Activated T-helper 1 cell treated with Interleukin-2 at 50 U/mL for 16 hours (primary cell): ENCODE measurements around the gene SPATC1L.
"Not testable (repeated sequence)": the region's sequence is repeated elsewhere in the genome, so short reads cannot be mapped to it uniquely, and the experiment has no call there.

ENCODE experiments used
- DNase-seq: peaks from one replicate; pipeline ENCODE4 v3.0.0-alpha.2; 2020; ENCODE audit warnings: low read depth

Gene SPATC1L

DNA sequence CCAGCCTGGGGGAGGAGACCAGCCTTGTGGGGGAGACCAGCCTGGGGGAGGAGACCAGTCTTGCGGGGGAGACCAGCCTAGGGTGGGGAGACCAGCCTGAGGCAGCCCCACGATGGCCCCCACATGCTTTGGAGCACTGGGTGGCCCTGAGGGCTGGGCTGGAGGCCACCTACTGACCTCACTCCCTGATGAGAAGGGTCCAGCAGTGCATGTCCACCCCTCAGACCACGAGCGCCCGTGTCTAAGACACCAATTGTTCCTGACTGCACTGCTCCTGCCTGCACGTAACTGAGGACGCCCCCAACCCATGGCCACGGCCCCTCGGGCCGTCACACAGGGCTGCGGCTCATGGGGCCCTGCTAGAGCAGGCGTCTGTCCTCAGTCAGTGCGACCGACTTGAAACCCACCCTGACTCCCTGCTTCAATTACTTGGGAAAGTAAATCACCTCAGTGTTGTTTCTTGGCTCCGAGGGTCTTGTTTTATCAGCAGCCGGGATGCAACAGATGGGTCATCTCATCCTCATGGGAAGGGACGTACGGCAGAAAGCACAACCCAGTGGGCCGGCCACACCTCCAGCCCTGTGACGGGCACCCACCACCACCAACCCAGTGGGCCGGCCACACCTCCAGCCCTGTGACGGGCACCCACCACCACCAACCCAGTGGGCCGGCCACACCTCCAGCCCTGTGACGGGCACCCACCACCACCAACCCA is at the start of gene SPATC1L:
TSS of gene SPATC1L (minus strand) at position 550 of the 715 bp plus-strand sequence. CDS start 1,643 bp downstream, outside the sequence.
- DNase-seq: peak; percentile 20

DNA sequence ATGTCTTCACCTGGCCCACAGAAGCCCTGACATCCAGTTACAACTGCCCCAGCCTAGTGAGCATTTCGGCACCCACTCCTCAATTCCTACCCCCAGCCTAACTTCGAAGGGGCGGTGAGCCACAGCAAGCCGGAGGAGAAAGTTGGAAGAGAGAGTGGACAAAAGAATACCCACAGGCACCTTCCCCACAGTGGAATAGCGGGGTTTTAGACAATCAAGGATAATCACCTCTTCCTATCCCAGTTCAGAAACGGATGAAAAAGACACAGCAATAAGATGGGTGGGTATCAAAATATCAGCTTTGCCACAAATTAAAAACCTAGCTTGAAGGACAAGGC is 45.6 kb upstream of the SPATC1L start:
- no peak for DNase-seq

GRCh38 chr21:46229133-46229922 is 45.1 kb upstream of the SPATC1L start:
- no peak for DNase-seq

GRCh38 chr21:46228345-46229051 is 44.2 kb upstream of the SPATC1L start, which contains the start of gene LSS:
TSS of gene LSS (minus strand) at chr21:46228774. CDS start at chr21:46228745, 29 bp downstream.
- DNase-seq: peak; percentile 98

- DNase-seq: no peak
Measured at GRCh38 chr21:46227811-46228344, 43.6 kb upstream of the SPATC1L start.

GRCh38 chr21:46226920-46227599 is 42.8 kb upstream of the SPATC1L start:
- no peak for DNase-seq

DNA sequence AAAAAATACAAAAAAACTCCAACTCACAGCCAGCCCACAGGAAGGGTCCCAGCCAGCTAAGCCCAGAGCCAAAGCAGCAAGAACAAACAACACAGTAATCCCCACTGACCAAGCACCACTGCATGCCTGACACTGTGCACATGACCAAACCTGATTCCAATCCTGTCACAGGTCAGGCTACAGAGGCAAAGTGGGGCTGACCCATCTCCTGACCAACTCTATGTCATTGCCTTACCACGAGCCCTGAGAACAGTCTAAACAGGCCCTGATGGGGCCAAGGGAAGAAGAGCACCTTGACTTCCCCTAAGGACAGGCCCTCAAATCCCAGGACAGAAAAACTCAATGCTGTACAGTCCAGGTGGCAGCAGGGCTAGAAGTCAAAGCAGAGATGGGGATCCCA is 41.9 kb upstream of the SPATC1L start:
- no peak for DNase-seq

DNA sequence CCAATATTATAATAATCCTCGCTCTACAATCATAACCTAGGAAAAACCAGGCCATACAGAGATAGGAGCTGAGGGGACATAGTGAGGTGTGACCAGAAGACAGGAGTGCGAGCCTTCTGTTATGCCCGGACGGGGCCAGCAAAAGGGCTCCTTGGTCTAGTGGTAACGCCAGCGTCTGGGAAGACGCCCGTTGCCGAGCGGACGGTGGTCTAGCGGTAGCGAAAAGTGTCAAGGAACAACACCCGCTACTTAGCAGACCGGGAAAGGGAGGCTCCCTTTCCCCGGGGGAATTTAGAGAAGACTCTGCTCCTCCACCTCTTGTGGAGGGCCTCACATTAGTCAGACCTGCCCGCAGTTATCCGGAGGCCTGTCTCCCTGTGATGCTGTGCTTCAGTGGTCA is 39.4 kb upstream of the SPATC1L start:
- DNase-seq: not testable (repeated sequence)

DNA sequence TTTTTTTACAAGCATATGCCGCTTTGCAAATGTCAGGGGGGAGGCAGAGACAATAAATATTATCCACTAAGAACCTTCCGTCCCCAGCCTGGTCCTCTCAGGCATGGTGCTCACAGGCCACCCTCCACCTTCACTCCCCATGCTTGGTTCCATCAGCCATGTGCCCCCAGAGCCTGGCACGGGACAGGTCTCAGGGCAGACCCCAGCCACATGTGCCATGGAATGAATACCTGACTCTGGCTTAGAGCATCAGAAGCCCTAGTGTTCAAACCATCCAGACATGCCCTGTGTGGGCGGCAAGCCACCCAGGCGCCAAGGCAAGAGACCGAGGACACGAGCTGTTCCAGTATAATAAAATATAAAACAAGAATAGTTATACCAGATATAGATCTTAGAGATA is 39.0 kb upstream of the SPATC1L start:
- no peak for DNase-seq

DNA sequence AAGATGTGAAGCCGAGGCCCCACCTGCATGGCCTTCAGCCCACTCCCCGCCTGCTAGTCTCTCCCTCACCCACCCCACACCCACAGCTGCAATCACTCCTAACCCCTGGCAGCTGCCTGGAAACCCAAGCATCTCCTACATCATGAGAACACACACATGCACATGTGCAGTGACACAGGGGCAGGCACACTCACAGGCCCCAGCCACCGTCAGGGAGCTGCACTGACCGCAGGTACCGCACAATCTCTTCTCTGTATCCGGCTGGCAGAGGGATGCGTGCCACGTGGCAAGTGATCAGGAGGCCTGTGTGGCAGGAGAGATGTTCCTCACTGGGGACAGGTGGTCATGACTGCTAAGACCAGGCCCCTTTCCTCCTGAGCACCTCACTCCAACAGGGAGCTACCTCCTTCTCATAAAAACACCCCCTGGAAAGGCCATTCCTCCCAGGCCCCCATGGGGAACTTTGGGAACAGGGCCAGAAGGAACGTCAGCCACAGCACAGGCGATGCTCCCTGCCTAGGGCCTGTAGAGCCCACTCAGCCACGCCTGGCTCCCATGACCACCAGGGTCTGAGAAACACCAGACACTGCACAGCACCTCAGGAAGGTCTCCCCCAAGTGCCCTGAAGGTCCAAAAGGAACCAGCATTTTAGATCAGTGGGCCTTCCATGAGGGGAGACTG is 38.3 kb upstream of the SPATC1L start:
- DNase-seq: no peak

DNA sequence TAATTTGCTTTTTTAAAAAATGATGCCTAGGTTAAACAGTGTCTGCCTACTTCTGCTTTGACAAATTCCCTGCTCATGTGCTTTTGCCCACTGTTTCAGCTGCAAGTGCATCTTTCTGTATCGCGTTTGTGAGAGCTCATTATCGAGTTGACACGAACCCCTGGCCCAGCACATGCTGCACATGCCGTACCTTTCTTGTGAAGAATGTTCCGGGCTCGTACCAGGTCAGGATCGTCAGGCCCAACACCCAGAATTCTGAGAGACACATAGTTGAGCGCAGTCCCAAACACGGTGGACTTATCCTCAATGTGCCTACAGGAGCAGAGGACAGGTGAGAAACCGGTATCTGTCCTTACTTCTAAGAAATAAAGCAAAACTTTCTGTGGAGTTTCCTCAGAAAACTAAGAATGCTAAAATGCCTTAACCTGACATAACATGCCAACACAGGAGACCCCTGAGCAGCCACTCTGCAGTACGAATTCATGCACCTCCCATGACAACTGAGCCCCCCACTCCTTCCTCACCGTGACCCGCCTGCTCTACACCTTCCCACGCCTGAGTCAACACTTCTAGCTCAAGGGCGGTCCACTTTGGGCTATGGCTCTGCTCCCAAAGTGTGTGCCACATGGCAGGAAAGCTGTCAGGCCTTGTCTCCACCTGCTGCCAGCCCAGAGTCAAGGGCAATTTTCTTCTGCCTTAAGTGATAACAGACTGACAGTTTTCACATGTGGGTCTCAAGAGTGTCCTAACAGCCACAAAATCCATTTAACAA is 37.6 kb upstream of the SPATC1L start:
- no peak for DNase-seq

- no peak for DNase-seq
Measured at GRCh38 chr21:46220847-46221246, 36.6 kb upstream of the SPATC1L start.

GRCh38 chr21:46220275-46220810 is 36.1 kb upstream of the SPATC1L start:
- no peak for DNase-seq

GRCh38 chr21:46219591-46220239 is 35.5 kb upstream of the SPATC1L start:
- DNase-seq: no peak

GRCh38 chr21:46218906-46219590 is 34.8 kb upstream of the SPATC1L start:
- no peak for DNase-seq

- DNase-seq: no peak
Measured at GRCh38 chr21:46217511-46218196, 33.4 kb upstream of the SPATC1L start.

DNA sequence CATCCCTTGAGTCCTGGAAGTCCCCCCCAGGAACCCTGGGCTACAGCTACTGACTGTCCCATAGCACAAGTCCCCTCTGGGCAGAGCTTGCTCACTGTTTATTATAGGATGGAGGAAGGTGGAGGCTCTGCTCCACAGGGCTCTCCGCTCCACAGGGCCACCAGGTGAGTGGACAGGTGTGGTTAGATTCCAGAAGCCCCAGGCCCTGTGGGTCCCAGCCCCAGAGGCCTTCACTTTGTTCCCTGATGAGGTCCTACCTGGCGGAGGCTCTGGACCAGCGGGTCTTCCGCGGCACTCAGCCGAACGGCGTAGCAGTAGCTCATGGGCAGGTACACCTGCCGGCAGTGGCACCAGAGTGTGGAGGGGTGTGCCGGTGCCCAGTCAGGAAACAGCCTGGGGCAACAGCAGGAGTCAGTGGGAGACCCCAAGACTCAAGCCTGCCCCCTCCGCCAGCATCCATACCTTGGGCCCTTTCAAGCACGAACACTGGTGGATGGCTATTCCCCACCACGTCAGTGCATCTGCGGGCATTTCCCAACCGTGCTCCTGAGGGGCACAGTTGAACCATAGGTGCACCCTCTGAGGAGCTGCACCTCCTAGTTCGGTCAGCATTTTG is 32.0 kb upstream of the SPATC1L start:
- no peak for DNase-seq
